ENCODE measurements around the gene TRAK1.

TRAK1 gene

DNA sequence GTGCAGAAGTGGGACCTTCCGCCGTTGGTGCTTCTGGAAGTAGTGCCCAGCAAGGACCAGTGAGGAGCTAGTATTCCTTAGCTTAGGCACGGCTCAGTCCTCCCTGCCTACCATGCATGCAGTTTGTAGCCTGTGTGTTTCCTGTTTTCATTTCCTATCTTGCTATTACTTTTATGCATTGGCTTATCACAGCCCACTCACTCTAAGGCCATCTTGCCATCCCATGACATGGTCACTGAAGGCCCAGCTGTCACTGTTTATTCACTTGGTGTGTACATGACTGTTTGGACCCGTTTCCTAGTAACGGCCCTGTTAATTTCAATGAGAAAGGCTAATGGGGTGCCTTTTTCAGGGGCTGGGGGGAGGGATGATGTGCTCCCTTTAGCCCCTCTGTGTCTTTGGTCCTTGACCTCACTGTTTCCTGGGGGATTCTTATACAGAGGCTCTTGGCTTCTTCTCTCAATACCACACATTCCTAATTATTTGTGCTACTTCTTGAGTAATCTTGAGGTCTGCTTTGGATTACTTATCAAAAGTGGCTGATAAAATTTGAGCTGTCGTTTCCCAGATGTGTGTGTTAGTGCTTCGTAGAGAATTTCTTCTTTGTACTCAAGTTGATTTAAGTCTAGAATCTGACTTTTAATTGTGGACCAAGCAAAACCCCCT, 24.5 kb upstream of the TRAK1 start:
- in situ Hi-C loops (cut with MboI; ENCODE audit: low sequenced_read_pairs) = no loop called here

DNA sequence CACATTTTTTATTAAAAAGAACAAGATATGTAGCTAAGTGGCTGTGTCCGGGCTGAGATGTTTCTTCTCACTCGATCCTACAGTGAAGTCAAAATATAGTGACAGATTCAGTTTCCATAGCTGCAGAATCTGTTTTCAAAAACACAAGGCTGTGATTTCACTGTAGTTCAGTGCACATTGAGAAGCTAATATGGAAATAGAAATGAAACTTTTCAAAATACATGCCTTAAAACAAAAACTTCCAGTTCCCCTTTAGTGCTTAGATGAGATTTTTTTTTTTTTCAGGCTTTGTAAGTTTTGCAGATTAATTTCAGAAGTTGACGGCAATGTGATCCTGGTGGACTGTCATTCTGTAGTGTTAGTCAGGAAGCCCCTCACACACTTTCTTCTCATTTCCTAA, 23.8 kb upstream of the TRAK1 start:
- in situ Hi-C loops (cut with MboI; ENCODE audit: low sequenced_read_pairs) = no loop called here

DNA sequence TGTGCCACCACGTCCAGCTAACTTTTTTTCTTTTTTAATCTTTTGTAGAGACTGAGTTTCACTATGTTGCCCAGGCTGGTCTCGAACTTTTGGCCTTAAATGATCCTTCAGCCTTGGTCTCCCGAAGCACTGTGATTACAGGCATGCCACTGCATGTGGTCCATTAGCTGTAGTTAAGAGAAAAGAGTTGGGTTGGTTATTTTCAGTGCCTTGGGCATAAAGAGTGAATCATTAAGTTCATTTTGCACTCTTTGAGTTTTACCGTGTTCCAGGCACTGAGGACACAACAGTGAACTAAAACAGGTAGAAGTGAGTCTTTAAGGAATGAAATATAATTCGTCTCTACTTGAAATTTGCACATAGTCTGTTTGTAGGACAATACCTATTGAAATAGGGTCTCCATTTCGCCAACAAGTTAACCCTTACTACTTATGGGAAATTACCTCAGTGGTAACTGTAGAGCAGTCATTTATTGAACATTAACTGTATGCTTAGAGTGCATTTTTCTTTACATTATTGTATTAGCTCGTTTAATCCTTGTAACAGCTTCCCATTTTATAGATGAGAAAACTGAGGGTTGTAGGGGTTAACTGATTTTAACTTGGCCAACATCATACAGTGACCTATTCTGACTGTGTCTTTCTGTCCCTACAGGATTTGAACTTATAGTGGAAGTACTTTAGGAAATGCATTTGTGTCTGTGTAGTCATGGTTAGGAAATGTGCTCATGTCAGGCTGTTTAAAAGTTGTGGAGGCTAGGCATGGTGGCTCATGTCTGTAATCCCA, 22.7 kb upstream of the TRAK1 start:
- in situ Hi-C loops (cut with MboI; ENCODE audit: low sequenced_read_pairs) = no loop called here

DNA sequence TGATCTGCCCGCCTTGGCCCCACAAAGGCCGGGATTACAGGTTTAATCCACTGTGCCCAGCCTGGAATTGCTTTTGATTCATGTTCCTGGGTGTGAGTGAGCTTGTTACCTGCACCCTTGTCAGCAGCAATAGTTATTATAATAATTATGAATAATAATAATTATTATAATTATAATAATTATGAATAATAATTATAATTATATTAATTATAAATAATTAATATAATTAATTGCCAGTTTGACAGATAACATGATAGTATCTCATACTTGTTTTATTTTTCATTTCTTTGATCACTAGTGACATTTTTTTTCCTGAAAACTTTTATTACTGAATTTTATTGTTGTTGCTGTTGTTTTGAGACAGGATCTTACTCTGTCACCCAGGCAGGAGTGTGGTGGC, 21.1 kb upstream of the TRAK1 start:
- in situ Hi-C loops (cut with MboI; ENCODE audit: low sequenced_read_pairs) = no loop called here

DNA sequence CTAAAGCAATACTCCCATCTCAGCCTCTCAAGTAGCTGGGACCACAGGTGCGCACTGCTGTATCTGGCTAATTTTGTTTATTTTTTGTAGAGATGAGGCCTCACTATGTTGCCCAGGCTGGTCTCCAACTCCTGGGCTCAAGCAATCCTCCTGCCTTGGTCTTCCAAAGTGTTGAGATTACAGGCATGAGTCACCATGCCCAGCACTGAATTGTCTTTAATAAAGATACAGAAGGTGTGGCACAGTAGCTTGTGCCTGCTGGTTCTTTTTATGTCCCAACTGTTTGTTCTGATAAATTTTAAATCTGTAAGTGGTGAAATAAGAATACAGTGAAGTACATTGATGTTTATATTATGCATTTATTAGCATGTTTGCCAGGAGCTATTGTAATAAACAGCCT, 20.6 kb upstream of the TRAK1 start:
- in situ Hi-C loops (cut with MboI; ENCODE audit: low sequenced_read_pairs) = no loop called here

DNA sequence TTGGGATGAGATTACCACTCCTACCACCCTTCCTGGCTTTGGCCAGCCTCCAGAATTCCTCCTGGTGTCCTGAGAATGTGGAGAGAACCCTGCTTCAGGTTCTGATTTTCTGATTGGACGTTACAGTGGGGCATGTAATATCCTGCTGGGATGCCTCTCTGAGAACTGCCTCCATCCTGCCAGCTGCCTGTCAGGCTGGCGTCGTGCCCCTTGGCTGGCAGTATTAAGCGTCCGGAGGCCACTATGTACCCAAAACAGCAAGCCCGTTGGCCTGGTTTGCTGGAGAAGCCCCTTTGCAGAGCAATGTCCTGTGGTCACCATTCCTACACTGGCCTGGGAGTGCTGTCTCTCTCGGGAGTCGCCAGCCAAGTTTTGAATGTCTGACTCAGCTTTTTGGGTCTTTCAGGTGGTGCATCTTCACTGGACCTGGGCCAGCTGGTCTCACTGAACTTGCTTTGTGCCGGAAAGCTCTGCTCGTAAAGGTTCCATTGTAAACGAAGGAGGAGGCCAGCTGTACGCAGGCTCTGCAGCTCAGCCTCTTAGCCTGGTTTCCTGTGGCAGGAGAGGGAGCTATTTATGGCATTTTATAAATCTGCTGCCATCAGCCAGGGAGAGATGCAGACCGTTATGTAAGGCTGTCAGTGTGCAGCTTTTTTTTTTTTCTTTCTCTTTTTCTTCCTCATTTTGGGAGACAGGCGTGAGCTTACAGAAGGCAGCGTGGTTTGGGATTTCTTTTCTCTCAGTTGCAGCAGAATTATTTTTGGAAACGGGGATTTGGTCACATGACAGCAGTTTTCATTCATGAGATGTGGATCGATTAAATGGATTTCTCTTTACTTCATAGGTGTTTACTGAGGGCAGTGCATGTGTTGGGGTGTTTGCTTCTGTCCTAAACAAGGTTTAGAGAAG, 19.0 kb upstream of the TRAK1 start:
- in situ Hi-C loops (cut with MboI; ENCODE audit: low sequenced_read_pairs) = no loop called here

DNA sequence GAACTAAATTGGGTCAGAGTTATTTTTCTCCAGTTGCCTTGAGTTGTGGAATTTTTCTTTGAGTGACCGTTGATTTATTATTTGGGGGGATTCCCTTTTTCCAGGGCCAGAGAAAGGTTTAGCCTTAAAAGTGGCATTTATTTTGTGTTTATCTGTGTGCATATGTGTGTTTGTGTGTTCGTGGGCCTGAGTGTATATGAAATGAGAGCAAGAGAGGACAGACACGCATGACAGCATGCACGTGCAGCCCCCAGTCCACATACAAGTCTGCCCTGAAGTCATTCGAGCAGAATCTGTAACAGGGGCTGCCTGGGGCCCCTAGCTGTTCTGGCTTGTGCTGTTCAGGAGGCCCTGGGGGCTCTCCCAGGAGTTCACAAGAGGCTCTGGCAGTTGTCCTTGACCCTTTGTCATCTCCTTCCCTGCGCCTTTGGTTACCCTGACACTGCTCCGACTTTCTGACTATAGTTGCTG, 18.3 kb upstream of the TRAK1 start:
- in situ Hi-C loops (cut with MboI; ENCODE audit: low sequenced_read_pairs) = no loop called here

DNA sequence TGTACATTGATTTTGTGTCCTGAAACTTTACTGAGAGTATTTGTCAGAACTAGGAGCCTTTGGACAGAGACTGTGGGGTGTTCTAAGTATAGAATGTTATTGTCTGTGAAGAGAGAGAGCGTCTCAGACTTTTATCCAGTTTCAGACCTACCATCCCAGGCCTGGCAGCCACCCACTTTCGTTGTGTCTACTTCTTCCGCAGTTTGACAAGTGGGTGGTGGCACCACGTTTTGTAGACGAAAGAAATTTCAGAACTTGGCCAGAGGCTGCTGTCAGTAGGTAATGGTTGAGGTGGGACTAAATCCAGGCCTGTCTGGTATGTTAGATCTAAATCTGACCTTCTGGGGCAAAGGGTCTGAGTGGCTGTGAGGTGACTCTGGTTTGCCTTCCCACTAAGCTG, 13.4 kb upstream of the TRAK1 start:
- in situ Hi-C loops (cut with MboI; ENCODE audit: low sequenced_read_pairs) = loop anchor here (25.0 kb wide), 1 partner anchor 165 kb away; no protein-coding TSS in a partner anchor

DNA sequence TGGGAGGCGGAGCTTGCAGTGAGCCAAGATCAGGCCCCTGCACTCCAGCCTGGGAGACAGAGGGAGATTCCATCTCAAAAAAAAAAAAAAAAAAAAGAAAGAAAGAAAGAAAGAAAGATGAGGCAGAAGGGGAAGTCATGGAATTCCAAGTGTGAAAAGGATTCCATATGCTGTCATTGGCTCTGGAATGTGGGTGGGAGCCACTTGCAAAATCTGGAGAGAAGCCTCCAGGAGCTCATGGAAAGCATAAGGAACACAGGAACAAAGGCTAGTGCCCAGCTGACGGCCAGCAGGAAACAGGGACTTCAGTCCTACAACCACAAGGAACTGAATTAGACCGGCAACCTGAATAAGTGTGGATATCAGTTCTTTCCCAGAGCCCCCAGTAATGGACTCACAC, 12.5 kb upstream of the TRAK1 start:
- in situ Hi-C loops (cut with MboI; ENCODE audit: low sequenced_read_pairs) = loop anchor here (25.0 kb wide), 1 partner anchor 166 kb away; no protein-coding TSS in a partner anchor

DNA sequence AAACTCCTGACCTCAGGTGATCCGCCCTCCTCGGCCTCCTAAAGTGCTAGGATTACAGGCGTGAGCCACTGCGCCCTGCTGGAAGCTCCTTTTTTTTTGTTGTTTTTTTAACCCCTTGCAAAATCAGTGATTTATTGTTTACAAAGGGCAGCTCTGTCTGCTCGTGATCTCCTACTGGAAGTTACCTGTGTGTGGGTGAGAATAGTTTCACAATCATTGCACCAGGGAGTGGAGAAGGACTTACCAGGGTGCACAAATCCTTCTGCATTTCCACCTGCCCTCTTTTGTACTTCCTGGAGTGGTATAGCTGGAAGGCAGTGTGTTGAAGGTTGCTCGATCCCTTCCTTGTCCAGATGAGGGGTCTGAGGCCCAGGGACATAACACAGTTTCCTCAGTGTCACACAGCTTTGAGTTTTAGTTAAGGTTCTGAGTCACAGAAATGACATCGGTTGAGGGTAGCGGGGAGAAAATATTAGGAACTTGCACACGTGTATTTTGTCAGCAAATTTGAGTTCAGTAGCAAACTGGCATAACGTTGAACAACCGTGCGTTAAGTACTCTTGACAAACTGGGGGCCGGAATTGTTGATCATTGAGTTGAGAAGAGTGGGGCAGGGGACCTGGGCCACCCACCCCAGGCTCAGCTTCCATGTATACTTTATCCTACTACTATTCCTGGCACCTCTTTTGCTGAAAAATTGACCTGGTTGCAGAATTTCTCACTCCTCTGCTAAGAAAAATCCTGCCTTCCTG, 11.3 kb upstream of the TRAK1 start:
- in situ Hi-C loops (cut with MboI; ENCODE audit: low sequenced_read_pairs) = loop anchor here (25.0 kb wide), 1 partner anchor 168 kb away; no protein-coding TSS in a partner anchor

DNA sequence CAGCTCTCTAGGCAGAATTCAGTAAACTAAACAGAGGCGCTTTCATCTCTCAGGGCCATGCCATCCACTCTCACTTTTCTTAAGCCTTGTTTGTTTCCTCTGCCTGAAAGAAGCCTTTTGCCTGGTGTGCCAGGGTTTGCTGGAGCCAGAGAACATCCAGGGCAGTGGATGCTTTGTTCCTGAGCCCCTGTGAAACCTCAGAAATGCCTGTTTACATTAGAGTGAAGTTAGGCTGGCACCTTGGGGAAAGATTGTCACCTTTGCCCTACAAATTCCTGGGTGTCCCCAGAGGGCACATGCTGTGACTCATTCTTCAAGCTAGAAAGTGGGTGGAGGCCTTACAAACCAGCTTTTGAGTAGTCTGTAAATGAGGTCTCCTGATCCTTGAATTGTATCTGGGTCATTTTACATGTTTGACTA, 10.7 kb upstream of the TRAK1 start:
- in situ Hi-C loops (cut with MboI; ENCODE audit: low sequenced_read_pairs) = loop anchor here (25.0 kb wide), 1 partner anchor 168 kb away; no protein-coding TSS in a partner anchor

DNA sequence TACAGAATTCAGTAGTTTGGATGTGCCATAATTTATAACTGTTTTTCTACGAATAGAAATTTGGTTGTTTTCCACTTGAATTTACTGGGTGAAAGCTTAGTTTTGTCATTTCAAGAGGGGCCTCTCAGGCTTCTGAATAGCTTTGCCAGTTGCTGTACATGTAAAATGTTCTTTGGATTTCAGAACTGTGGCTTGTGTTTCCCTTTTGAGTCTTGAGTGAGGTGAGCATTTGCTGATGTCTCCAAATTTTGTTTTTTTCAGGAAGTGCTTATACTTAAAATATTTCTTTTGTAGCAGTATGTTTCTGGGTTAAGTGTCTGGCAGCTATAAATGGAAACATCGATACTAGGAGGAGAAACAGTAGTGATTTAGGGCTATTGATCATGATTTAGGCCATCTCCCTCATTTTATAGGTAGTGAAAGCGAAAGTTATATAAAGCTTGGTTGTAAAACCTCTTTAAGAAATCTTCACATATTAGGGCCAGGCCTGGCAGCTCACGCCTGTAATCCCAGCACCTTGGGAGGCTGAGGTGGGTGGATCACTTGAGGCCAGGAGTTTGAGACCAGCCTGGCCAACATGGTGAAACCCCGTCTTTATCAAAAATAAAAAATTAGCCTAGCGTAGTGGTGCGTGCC, 9.2 kb upstream of the TRAK1 start:
- in situ Hi-C loops (cut with MboI; ENCODE audit: low sequenced_read_pairs) = loop anchor here (25.0 kb wide), 1 partner anchor 170 kb away; no protein-coding TSS in a partner anchor

DNA sequence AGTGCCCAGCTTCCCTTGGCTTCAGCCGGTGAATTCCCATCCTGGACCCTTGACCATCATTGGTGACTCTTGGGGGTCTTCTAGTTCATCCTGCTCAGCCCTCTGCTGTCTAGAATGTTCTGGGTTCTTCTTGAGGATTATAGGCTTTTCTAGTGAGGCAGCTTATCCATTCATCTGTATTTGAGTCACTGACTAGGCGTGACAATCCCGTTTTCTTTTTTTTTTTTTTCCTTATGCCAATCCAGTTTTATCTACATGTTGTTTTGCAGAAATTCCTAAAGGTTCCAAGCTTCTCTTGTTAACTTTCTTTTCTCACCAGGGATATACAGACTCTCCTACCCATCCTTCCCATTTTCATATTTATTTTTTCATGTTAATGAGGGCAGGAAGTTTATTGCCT, 6.6 kb upstream of the TRAK1 start:
- in situ Hi-C loops (cut with MboI; ENCODE audit: low sequenced_read_pairs) = loop anchor here (25.0 kb wide), 1 partner anchor 172 kb away; no protein-coding TSS in a partner anchor

DNA sequence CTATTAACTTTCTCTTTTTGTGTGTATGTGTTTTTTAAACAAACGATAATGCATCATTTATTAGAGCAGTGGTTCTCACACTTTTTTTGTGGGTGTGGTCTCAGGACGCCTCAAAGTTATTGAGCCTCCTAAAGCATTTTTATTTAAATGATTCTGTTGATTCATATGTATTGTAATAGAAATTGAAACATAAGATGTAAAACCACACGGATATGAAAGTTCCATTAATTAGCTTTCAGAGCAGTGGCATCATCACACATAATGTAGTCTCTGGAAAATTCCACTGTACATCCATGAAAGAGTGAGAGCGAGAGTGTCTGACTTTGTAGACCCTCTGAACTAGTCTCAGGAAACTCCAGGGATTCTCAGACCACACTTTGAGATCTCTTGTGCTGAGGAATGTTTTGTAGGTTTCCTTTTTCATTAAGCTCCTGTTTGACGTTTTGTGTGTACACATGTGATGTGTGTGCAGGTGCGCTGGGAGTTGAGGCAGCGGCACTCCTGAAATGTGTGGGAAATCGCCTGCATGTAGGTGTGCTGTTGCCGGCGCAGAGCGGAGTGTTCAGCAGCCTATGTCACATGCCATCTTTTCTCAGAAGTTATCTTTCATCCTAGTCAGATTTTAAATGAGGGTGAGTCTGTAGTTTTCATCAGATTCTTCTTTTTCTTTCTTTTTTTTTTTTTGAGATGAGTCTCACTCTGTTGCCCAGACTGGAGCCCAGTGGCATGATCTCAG, 5.3 kb upstream of the TRAK1 start:
- in situ Hi-C loops (cut with MboI; ENCODE audit: low sequenced_read_pairs) = loop anchor here (25.0 kb wide), 1 partner anchor 174 kb away; no protein-coding TSS in a partner anchor

DNA sequence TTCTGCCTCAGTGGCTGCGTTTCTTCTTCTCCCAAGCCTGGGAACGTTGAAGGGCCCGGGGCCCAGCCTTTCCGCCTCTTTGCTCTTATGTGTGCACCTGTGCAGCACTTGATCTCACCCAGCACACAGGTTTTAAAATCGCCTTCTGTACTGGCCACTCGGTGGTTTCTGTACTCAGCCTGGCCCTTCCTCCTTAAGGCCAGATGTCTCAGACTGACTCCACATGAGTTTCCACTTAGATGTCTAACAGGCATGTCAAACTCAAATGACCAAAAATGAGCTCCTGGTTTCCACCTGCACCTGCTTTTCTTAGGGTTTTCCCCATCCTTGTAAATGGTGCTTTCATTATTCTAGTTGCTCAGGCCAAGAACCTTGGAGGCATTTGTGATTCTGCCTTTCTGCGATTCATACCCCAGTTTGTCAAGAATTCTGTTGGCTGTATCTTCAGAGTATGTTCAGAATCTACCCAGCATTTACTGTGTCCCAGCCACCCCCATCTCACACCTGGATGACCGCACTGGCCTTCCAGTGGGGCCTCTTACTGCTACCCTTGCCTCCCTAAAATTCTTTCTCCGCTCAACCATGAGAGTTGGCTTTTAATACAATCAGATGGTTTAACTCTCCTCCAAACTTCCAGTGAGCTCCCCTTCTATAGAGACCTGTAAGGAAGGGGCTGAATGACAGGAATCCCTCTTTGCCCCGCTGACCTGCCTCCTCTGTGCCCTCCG, 2.2 kb upstream of the TRAK1 start:
- in situ Hi-C loops (cut with MboI; ENCODE audit: low sequenced_read_pairs) = loop anchor here (25.0 kb wide), 1 partner anchor 177 kb away; no protein-coding TSS in a partner anchor

DNA sequence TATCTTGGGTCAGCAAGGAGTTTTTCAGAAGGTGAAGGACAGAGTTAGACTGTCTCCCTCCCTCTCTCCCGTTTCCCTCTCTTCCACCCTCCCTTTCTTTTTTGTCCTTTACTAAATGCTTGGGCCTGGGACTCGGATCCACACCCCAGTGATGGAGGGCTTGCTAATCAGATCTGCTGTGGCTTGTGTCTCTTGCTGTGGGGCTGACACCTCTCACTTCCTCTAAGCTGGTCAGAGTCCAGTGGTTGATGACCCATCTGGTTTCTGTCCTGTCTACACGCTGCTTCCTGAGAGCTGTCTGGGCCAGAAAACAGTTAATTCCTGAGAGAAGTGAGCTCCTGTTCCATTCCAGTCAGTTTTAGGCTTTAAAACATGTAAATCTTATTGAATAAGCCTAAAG, 849 bp downstream of the TRAK1 start:
- in situ Hi-C loops (cut with MboI; ENCODE audit: low sequenced_read_pairs) = loop anchor here (25.0 kb wide), 1 partner anchor 180 kb away; no protein-coding TSS in a partner anchor

DNA sequence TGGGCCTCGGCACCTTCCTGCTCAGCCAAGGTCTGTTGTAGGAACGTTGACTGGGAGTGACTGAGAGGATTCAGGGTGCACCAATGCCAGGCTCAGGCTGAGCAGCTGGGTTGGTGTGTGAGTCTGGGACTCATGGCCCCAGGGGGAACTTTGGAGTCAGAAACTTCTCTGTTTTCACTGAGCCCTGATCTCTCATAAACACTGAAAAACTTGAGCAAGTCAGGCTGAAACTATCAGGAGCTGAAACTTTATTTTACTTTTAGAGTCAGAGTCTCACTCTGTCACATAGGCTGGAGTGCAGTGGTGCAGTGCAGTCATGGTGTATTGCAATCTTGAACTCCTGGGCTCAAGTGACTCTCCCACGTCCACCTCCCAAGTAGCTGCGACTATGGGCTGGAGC, 3.0 kb downstream of the TRAK1 start:
- in situ Hi-C loops (cut with MboI; ENCODE audit: low sequenced_read_pairs) = loop anchor here (25.0 kb wide), 1 partner anchor 182 kb away; no protein-coding TSS in a partner anchor
